Panc1 (cell line): ENCODE measurements around the gene CHST1. TPM values are rescaled to one million over a fixed set of nuclear protein-coding genes. Genes with fewer than 3 reads are reported as not detected.

Experiments used
- ATAC-seq: fragments of 200-7000 bp; cut with Tn5 transposase; 2 replicates; pipeline ENCODE4 v1.9.1; 2020; ENCODE audit warnings: mild to moderate bottlenecking, moderate library complexity
- BruUV-seq: library from RNA; stranded (reverse); fragments of 400-500 nt; replicated peaks from 2 replicates; lab custom pipeline; 2021; lab: Mats Ljungman, UMichigan
- CTCF ChIA-PET: fragments of 300-600 bp; sonication (Branson Sonifier 250); formaldehyde crosslinking; loops from one replicate; lab custom pipeline; 2022; ENCODE audit warnings: antibody characterized with exemption; lab: Charles Lee
- POLR2A ChIA-PET: fragments of 300-600 bp; sonication (Branson Sonifier 250); formaldehyde crosslinking; loops from one replicate; lab custom pipeline; 2022; ENCODE audit warnings: antibody characterized with exemption; lab: Charles Lee
- DNase-seq: peaks from one replicate; pipeline ENCODE4 v3.0.0-alpha.2; 2010; ENCODE audit warnings: low read depth, low spot score
- H3K27ac ChIP-seq: 2 replicates; pipeline ENCODE4 v1.5.1; 2011; ENCODE audit warnings: mild to moderate bottlenecking, low read length, inconsistent platforms
- H3K27me3 ChIP-seq: fragments of 200-500 bp; sonication (Bioruptor generic); 2 replicates; pipeline ENCODE4 v1.6.0; 2014; ENCODE audit warnings: low read length, inconsistent platforms; ENCODE audit not compliant: control insufficient read depth, insufficient read depth
- H3K36me3 ChIP-seq: fragments of 200-500 bp; sonication (Bioruptor generic); 2 replicates; pipeline ENCODE4 v1.5.1; 2014; ENCODE audit warnings: inconsistent platforms, mild to moderate bottlenecking, low read length, moderate library complexity; ENCODE audit not compliant: control insufficient read depth, insufficient read depth
- H3K4me1 ChIP-seq: 2 replicates; pipeline ENCODE4 v1.5.1; 2011; ENCODE audit warnings: inconsistent platforms, mild to moderate bottlenecking, low read length, moderate library complexity; ENCODE audit not compliant: control insufficient read depth, insufficient read depth
- H3K4me3 ChIP-seq, 2 experiments: 2 replicates each; pipeline ENCODE4 v1.5.1; 2011 to 2012; ENCODE audit warnings: low read depth in 2 of 2, low read length in 2 of 2, mild to moderate bottlenecking in 2 of 2, inconsistent platforms in 1 of 2, moderate library complexity in 1 of 2
- H3K9me3 ChIP-seq: fragments of 200-500 bp; sonication (Bioruptor generic); 2 replicates; pipeline ENCODE4 v1.5.1; 2014; ENCODE audit warnings: low read depth, mild to moderate bottlenecking, inconsistent platforms, low read length, moderate library complexity; ENCODE audit not compliant: control insufficient read depth, insufficient read depth
- POLR2AphosphoS5 ChIP-seq: IDR thresholded peaks from 2 replicates; pipeline ENCODE4 v1.6.1; 2012; ENCODE audit warnings: mild to moderate bottlenecking, low read depth, low read length, moderate library complexity
- SIN3A ChIP-seq: IDR thresholded peaks from 2 replicates; pipeline ENCODE4 v1.6.1; 2012; ENCODE audit warnings: low read depth, mild to moderate bottlenecking, low read length, moderate library complexity, borderline replicate concordance; ENCODE audit not compliant: insufficient read depth
- TCF7L2 ChIP-seq: IDR thresholded peaks from 2 replicates; pipeline ENCODE4 v1.6.1; 2011; ENCODE audit warnings: mild to moderate bottlenecking, low read depth, low read length, inconsistent platforms
- in situ Hi-C: cut with HindIII; loops from 2 replicates; pipeline ENCODE4 v1.10.0; 2016; ENCODE audit warnings: low sequenced_read_pairs, low pct_unique_long_range_greater_than_20kb
- intact Hi-C: fragments of 100-400 bp; cut with micrococcal nuclease; formaldehyde crosslinking; loops from one replicate; pipeline ENCODE4 v1.10.0; 2022; ENCODE audit not compliant: unreplicated experiment
- total RNA-seq: library from RNA; stranded (reverse); gene quantifications from one replicate; pipeline ENCODE4 v1.2.1, GENCODE V29; 2021; ENCODE audit not compliant: unreplicated experiment
- TF ChIP-seq, protein P1 (sequence below): fragments of 450-650 bp; IDR thresholded peaks from 2 replicates; pipeline ENCODE4 v1.5.1; 2017; ENCODE audit warnings: mild to moderate bottlenecking
- TF ChIP-seq, protein P2 (sequence below), 2 experiments: IDR thresholded peaks; 2 replicates each; pipeline ENCODE4 v1.6.1; 2011 to 2012; ENCODE audit warnings: low read depth in 2 of 2, control low read depth in 1 of 2, low read length in 1 of 2, mild to moderate bottlenecking in 1 of 2, moderate library complexity in 1 of 2; ENCODE audit not compliant: insufficient read depth in 1 of 2

CHST1 gene
- total RNA-seq, 1 experiment from 2014 or later: not detected

DNA sequence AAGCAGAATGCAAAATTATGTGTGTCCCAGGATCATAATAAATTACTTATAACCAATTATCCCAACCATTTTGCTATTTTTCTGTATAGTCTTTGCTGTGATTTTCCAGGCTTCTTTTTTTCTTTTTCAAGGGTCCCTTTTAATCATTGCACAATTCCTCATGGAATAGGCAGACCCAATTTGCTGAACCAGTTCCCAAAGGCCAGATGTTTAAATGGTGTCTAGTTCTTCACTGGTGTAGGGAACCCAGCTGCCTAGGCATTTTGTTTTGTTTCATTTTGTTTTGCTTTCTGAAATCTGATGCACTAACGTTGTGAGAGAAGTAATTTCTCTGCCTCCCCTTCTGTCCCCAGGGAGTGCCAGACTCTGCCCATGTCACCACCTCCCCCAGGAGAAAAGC lies 60.4 kb downstream of the CHST1 start:
- DNase-seq (no peak), ATAC-seq (no peak)
- no TSS peak for BruUV-seq
- intact Hi-C loops: no loop called here
- no peaks in the 10 kb centered on the region for H3K36me3 ChIP-seq
- ChIA-PET CTCF (no interaction called here), POLR2A (no interaction called here)
- H3K27ac ChIP-seq: no peak overlapping the region
- peaks cover 8% of the 10 kb centered on the region for H3K27me3 ChIP-seq
- no peaks in the 10 kb centered on the region for H3K4me1 ChIP-seq
- H3K4me3 ChIP-seq: no peak overlapping the region
- in situ Hi-C loops: no loop called here
- TF ChIP-seq SIN3A (no peak), TCF7L2 (no peak), POLR2AphosphoS5 (no peak)
- TF ChIP-seq, protein P1, sequence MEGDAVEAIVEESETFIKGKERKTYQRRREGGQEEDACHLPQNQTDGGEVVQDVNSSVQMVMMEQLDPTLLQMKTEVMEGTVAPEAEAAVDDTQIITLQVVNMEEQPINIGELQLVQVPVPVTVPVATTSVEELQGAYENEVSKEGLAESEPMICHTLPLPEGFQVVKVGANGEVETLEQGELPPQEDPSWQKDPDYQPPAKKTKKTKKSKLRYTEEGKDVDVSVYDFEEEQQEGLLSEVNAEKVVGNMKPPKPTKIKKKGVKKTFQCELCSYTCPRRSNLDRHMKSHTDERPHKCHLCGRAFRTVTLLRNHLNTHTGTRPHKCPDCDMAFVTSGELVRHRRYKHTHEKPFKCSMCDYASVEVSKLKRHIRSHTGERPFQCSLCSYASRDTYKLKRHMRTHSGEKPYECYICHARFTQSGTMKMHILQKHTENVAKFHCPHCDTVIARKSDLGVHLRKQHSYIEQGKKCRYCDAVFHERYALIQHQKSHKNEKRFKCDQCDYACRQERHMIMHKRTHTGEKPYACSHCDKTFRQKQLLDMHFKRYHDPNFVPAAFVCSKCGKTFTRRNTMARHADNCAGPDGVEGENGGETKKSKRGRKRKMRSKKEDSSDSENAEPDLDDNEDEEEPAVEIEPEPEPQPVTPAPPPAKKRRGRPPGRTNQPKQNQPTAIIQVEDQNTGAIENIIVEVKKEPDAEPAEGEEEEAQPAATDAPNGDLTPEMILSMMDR: no peak
- TF ChIP-seq, protein P2, sequence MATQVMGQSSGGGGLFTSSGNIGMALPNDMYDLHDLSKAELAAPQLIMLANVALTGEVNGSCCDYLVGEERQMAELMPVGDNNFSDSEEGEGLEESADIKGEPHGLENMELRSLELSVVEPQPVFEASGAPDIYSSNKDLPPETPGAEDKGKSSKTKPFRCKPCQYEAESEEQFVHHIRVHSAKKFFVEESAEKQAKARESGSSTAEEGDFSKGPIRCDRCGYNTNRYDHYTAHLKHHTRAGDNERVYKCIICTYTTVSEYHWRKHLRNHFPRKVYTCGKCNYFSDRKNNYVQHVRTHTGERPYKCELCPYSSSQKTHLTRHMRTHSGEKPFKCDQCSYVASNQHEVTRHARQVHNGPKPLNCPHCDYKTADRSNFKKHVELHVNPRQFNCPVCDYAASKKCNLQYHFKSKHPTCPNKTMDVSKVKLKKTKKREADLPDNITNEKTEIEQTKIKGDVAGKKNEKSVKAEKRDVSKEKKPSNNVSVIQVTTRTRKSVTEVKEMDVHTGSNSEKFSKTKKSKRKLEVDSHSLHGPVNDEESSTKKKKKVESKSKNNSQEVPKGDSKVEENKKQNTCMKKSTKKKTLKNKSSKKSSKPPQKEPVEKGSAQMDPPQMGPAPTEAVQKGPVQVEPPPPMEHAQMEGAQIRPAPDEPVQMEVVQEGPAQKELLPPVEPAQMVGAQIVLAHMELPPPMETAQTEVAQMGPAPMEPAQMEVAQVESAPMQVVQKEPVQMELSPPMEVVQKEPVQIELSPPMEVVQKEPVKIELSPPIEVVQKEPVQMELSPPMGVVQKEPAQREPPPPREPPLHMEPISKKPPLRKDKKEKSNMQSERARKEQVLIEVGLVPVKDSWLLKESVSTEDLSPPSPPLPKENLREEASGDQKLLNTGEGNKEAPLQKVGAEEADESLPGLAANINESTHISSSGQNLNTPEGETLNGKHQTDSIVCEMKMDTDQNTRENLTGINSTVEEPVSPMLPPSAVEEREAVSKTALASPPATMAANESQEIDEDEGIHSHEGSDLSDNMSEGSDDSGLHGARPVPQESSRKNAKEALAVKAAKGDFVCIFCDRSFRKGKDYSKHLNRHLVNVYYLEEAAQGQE (IDR thresholded peaks at IDR 0.05; ENCODE audit: insufficient read depth in 1 of 2, low read depth in 2 of 2, low read length in 1 of 2): no peak
- no peaks in the 10 kb centered on the region for H3K9me3 ChIP-seq

DNA sequence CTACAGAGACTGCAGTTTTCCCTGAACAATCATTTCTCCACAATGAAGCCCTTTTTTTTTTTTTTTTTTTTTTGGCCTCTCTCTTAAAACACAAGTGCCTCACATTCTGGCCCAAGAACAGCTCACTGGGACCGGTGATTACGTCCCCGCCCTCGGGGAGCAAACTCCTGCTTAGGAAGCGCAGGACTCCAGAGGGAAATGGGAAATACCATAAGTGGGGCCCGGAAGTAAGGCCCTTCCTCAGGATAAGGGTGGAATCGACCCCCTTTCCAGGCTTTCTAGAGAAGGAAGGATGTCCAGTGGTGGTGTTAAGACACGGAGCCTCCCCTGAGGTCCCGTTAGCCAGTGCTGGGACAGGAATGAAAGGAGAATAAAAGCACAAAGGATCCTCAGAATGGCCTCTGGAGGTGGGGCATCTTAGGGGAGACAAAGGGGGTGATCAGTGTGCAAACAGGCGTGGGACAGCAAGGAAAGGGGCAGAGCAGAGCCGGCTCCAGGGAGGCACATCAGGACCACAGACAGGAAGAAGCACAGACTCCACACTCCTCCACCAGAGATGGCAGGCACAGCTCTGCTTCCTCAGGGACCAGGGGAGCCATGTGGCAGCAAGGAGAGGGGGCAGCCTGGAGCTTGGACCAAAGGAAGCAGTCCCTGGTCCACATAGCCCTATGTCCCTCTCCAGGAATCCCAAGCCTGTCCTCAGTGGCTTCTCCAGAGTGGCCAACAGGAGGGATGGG lies 61.3 kb downstream of the CHST1 start:
- Histone ChIP-seq H3K9me3 (no peaks in the 10 kb centered on the region), H3K36me3 (no peaks in the 10 kb centered on the region), H3K4me1 (no peaks in the 10 kb centered on the region), H3K27me3 (peaks cover 8% of the 10 kb centered on the region), H3K27ac (no peak overlapping the region), H3K4me3 (no peak overlapping the region)
- CTCF ChIA-PET: no interaction called here
- POLR2A ChIA-PET: no interaction called here
- in situ Hi-C loops: no loop called here
- intact Hi-C loops: no loop called here
- no TSS peak for BruUV-seq
- DNase-seq: no peak
- ATAC-seq: no peak
- TF ChIP-seq SIN3A (no peak), POLR2AphosphoS5 (no peak), TCF7L2 (no peak)
- TF ChIP-seq, protein P1: no peak
- TF ChIP-seq, protein P2 (IDR thresholded peaks at IDR 0.05; ENCODE audit: insufficient read depth in 1 of 2, low read depth in 2 of 2, low read length in 1 of 2): no peak
